B cell (primary cell): Measurements from ENCODE around the gene PARP15.

Experiments
- EZH2 ChIP-seq: IDR thresholded peaks from 2 replicates; pipeline ENCODE4 v1.6.1; 2012; ENCODE audit warnings: borderline replicate concordance, low read depth, mild to moderate bottlenecking, moderate library complexity, low read length; ENCODE audit not compliant: insufficient read depth, poor library complexity, severe bottlenecking
- TF ChIP-seq, protein P1 (sequence below): fragments of 200-600 bp; IDR thresholded peaks from one replicate; pipeline ENCODE4 v1.8.0; 2022; ENCODE audit warnings: antibody characterized with exemption, mild to moderate bottlenecking

DNA sequence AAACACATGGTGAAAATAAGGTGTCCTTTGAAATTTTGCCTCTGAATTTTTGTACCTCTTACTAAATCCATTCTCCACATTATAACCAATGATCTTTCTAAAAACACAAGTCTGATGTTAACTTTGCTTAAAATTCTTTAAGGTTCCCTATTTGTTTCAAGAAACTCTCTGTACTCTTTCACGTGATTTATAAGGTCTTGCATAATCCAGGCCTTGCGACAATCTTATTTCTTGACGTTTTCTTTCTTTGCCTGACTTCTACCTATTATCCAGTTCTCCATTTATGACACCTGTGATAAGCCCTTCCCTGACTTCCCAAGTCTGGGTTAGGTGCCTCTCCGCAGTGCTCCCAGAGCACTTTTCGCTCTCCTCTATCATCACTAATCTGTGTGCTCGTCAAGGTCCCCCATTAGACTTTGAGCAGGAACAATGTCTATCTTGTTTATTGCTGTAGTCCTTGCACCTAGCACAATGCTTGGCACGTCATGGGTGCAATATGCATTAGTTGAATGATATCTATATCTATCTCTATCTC is 38.4 kb upstream of the PARP15 start:
- TF ChIP-seq, protein P1, sequence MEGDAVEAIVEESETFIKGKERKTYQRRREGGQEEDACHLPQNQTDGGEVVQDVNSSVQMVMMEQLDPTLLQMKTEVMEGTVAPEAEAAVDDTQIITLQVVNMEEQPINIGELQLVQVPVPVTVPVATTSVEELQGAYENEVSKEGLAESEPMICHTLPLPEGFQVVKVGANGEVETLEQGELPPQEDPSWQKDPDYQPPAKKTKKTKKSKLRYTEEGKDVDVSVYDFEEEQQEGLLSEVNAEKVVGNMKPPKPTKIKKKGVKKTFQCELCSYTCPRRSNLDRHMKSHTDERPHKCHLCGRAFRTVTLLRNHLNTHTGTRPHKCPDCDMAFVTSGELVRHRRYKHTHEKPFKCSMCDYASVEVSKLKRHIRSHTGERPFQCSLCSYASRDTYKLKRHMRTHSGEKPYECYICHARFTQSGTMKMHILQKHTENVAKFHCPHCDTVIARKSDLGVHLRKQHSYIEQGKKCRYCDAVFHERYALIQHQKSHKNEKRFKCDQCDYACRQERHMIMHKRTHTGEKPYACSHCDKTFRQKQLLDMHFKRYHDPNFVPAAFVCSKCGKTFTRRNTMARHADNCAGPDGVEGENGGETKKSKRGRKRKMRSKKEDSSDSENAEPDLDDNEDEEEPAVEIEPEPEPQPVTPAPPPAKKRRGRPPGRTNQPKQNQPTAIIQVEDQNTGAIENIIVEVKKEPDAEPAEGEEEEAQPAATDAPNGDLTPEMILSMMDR = no peak
- TF ChIP-seq EZH2 = no peak
